Sigmoid colon (tissue), 7 donors: Measurements from ENCODE around the gene SLC12A9. TPM values are rescaled to one million over a fixed set of nuclear protein-coding genes. Genes with fewer than 3 reads are reported as not detected.

Experiments used
- DNase-seq: peaks from one replicate; pipeline ENCODE4 v3.0.0-alpha.2; 2019
- H3K27ac ChIP-seq, 4 donors: fragments of 200-600 bp; sonication (generic); one replicate each; pipeline ENCODE4 v1.5.1; 2016 to 2019; ENCODE audit warnings: mild to moderate bottlenecking in 1 of 4
- H3K27me3 ChIP-seq, 3 donors: fragments of 200-600 bp; sonication (generic); one replicate each; pipeline ENCODE4 v1.5.1; 2019; ENCODE audit warnings: mild to moderate bottlenecking in 1 of 3
- H3K36me3 ChIP-seq, 4 donors: fragments of 200-600 bp; sonication (generic); one replicate each; pipeline ENCODE4 v1.5.1; 2016 to 2019
- H3K4me1 ChIP-seq, 4 donors: fragments of 200-600 bp; sonication (generic); one replicate each; pipeline ENCODE4 v1.5.1; 2017 to 2019
- H3K4me3 ChIP-seq, 4 donors: fragments of 200-600 bp; sonication (generic); one replicate each; pipeline ENCODE4 v1.5.1; 2017 to 2019; ENCODE audit warnings: mild to moderate bottlenecking in 2 of 4, moderate library complexity in 1 of 4
- H3K9me3 ChIP-seq, 4 donors: fragments of 200-600 bp in 3 of 4; sonication (generic) in 3 of 4; one replicate each; pipeline versions ENCODE4 v1.5.1 to v1.6.1; 2013 to 2019
- EP300 ChIP-seq, 4 donors: sonication (generic); formaldehyde crosslinking; IDR thresholded peaks; one replicate each; pipeline ENCODE4 v1.6.1; 2017; ENCODE audit warnings: antibody characterized with exemption in 4 of 4
- POLR2A ChIP-seq, 2 donors: fragments of 450-650 bp; IDR thresholded peaks; one replicate each; pipeline ENCODE4 v1.6.1; 2016; ENCODE audit warnings: antibody characterized with exemption in 2 of 2, mild to moderate bottlenecking in 2 of 2, moderate library complexity in 2 of 2
- POLR2AphosphoS5 ChIP-seq, 4 donors: sonication (generic); formaldehyde crosslinking; IDR thresholded peaks; one replicate each; pipeline ENCODE4 v1.6.1; 2017; ENCODE audit warnings: antibody characterized with exemption in 4 of 4
- WGBS, 2 donors: extraction: QIAGEN DNeasy Blood & Tissue Kit; methylation state at CpG; one replicate each; pipeline ENCODE4 v1.1.7; 2013; 5-methylcytosine and 5-hydroxymethylcytosine counted together
- intact Hi-C: fragments of 100-400 bp; cut with DNase I; formaldehyde crosslinking; loops from one replicate; pipeline ENCODE4 v1.15.1; 2023
- polyA plus RNA-seq, 3 donors: library from polyadenylated mRNA; stranded (reverse); fragments of 200-250 nt; gene quantifications; one replicate each; pipeline ENCODE4 v1.2.3, GENCODE V29; 2013
- small RNA-seq, 3 donors: library from RNA; depleted of rRNA; stranded (forward); fragments of <200 nt; gene quantifications; one replicate each; pipeline ENCODE3, GENCODE V24; 2016
- total RNA-seq, 4 donors: library from RNA; depleted of rRNA; stranded (reverse); fragments of >200 nt; gene quantifications; one replicate each; pipeline ENCODE4 v1.1.0, GENCODE V29; 2016
- TF ChIP-seq, protein P1 (sequence below), 4 experiments: fragments of 450-650 bp in 3 of 4; fragments of 200-600 bp in 1 of 4; IDR thresholded peaks; one replicate each; pipeline ENCODE4 v1.5.1; 2016 to 2019; ENCODE audit warnings: antibody characterized with exemption in 4 of 4, mild to moderate bottlenecking in 3 of 4, moderate library complexity in 2 of 4
- donor health status: healthy with polysubstance abuse.
- donor health status: Bipolar disorder and iron deficiency.
- donor health status: healthy.

SLC12A9 gene
- total and polyA plus RNA-seq, 7 donors: 2.5 to 34.2 (median 12.1) TPM

- Histone ChIP-seq H3K27me3 (peaks cover 0 to 10% (median 5%) of the 10 kb centered on the region in 3 donors), H3K4me1 (no peaks in the 10 kb centered on the region), H3K4me3 (no peak overlapping the region), H3K27ac (no peak overlapping the region), H3K36me3 (no peaks in the 10 kb centered on the region), H3K9me3 (no peaks in the 10 kb centered on the region)
- TF ChIP-seq, protein P1, sequence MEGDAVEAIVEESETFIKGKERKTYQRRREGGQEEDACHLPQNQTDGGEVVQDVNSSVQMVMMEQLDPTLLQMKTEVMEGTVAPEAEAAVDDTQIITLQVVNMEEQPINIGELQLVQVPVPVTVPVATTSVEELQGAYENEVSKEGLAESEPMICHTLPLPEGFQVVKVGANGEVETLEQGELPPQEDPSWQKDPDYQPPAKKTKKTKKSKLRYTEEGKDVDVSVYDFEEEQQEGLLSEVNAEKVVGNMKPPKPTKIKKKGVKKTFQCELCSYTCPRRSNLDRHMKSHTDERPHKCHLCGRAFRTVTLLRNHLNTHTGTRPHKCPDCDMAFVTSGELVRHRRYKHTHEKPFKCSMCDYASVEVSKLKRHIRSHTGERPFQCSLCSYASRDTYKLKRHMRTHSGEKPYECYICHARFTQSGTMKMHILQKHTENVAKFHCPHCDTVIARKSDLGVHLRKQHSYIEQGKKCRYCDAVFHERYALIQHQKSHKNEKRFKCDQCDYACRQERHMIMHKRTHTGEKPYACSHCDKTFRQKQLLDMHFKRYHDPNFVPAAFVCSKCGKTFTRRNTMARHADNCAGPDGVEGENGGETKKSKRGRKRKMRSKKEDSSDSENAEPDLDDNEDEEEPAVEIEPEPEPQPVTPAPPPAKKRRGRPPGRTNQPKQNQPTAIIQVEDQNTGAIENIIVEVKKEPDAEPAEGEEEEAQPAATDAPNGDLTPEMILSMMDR (IDR thresholded peaks at IDR 0.05): no peak
- no peak for TF ChIP-seq POLR2AphosphoS5 (IDR thresholded peaks at IDR 0.05)
- TF ChIP-seq EP300 (IDR thresholded peaks at IDR 0.05): no peak
- no peak for TF ChIP-seq POLR2A (IDR thresholded peaks at IDR 0.05)
- 86 to 91% methylated on average over 8 of the region's 8 CpGs for WGBS, 2 donors
- DNase-seq: no peak
- intact Hi-C loops: no loop called here
Observed at GRCh38 chr7:100914879-100915447, 62.5 kb downstream of the SLC12A9 start.

Small RNA genes within 50 kb of the gene (small RNA-seq; reads per million reads assigned to genes)
- 0 reads per million in 3 donors for gene RN7SL549P
- gene RN7SL750P: 0 reads per million in 3 donors

Other genes starting within 250 kb of the SLC12A9 start
- 10 to 100 TPM in 3 of 4 donors, 1 to 10 TPM in 1; 8.0 to 16.4 (median 12.0) TPM for gene MOSPD3, start 240.2 kb upstream of the SLC12A9 start, total RNA-seq
- gene MOSPD3, start 240.2 kb upstream of the SLC12A9 start, polyA plus RNA-seq: 10 to 100 TPM; 18.0 to 19.2 (median 18.7) TPM
- gene TFR2, start 211.2 kb upstream of the SLC12A9 start, total RNA-seq: under 1 TPM in 1 of 4 donors, not detected in 3; 0.71 TPM
- gene TFR2, start 211.2 kb upstream of the SLC12A9 start, polyA plus RNA-seq: 1 to 10 TPM in 1 of 3 donors, not detected in 2; 2.2 TPM
- under 1 TPM in 2 of 4 donors, not detected in 2; 0.68 to 0.71 TPM for gene ACTL6B, start 196.3 kb upstream of the SLC12A9 start, total RNA-seq
- gene ACTL6B, start 196.3 kb upstream of the SLC12A9 start, polyA plus RNA-seq: under 1 TPM in 1 of 3 donors, not detected in 2; 0.58 TPM
- gene GNB2, start 179.0 kb upstream of the SLC12A9 start, total RNA-seq: 100 to 1,000 TPM; 133 to 199 (median 163) TPM
- gene GNB2, start 179.0 kb upstream of the SLC12A9 start, polyA plus RNA-seq: 100 to 1,000 TPM; 230 to 286 (median 236) TPM
- 10 to 100 TPM; 24.8 to 47.1 (median 26.6) TPM for gene GIGYF1, start 158.5 kb upstream of the SLC12A9 start, total RNA-seq
- 10 to 100 TPM in 1 of 3 donors, 1 to 10 TPM in 2; 3.5 to 27.9 (median 4.8) TPM for gene GIGYF1, start 158.5 kb upstream of the SLC12A9 start, polyA plus RNA-seq
- 10 to 100 TPM; 20.5 to 39.5 (median 31.7) TPM for gene POP7, start 146.6 kb upstream of the SLC12A9 start, total RNA-seq
- gene POP7, start 146.6 kb upstream of the SLC12A9 start, polyA plus RNA-seq: 10 to 100 TPM; 43.5 to 46.2 (median 44.4) TPM
- not detected for gene EPO, start 132.2 kb upstream of the SLC12A9 start, total RNA-seq
- gene EPO, start 132.2 kb upstream of the SLC12A9 start, polyA plus RNA-seq: not detected
- gene ZAN, start 119.1 kb upstream of the SLC12A9 start, total RNA-seq: not detected
- gene ZAN, start 119.1 kb upstream of the SLC12A9 start, polyA plus RNA-seq: not detected
- gene EPHB4, start 25.2 kb upstream of the SLC12A9 start, total RNA-seq: 10 to 100 TPM; 23.9 to 35.5 (median 29.3) TPM
- 10 to 100 TPM in 2 of 3 donors, 1 to 10 TPM in 1; 5.1 to 29.1 (median 10.2) TPM for gene EPHB4, start 25.2 kb upstream of the SLC12A9 start, polyA plus RNA-seq
- gene TRIP6, start 14.7 kb downstream of the SLC12A9 start, total RNA-seq: 10 to 100 TPM; 37.8 to 79.7 (median 51.1) TPM
- 10 to 100 TPM; 12.0 to 45.9 (median 18.0) TPM for gene TRIP6, start 14.7 kb downstream of the SLC12A9 start, polyA plus RNA-seq
- 10 to 100 TPM; 42.1 to 64.3 (median 51.4) TPM for gene SRRT, start 22.4 kb downstream of the SLC12A9 start, total RNA-seq
- gene SRRT, start 22.4 kb downstream of the SLC12A9 start, polyA plus RNA-seq: 100 to 1,000 TPM in 1 of 3 donors, 10 to 100 TPM in 2; 31.8 to 106 (median 38.6) TPM
- gene UFSP1, start 37.0 kb downstream of the SLC12A9 start, total RNA-seq: 1 to 10 TPM; 2.4 to 7.1 (median 3.1) TPM
- gene UFSP1, start 37.0 kb downstream of the SLC12A9 start, polyA plus RNA-seq: 1 to 10 TPM; 1.8 to 5.3 (median 1.8) TPM
- gene ACHE, start 43.2 kb downstream of the SLC12A9 start, total RNA-seq: 1 to 10 TPM; 3.0 to 8.9 (median 6.5) TPM
- gene ACHE, start 43.2 kb downstream of the SLC12A9 start, polyA plus RNA-seq: 10 to 100 TPM in 1 of 3 donors, 1 to 10 TPM in 2; 3.6 to 20.6 (median 5.5) TPM
- 1 to 10 TPM in 1 of 4 donors, under 1 TPM in 1, not detected in 2; 0.71 to 3.0 TPM for gene MUC3A, start 96.8 kb downstream of the SLC12A9 start, total RNA-seq
- 10 to 100 TPM; 60.4 to 78.8 (median 73.9) TPM for gene MUC3A, start 96.8 kb downstream of the SLC12A9 start, polyA plus RNA-seq
- gene MUC12, start 116.9 kb downstream of the SLC12A9 start, total RNA-seq: 1 to 10 TPM in 3 of 4 donors, under 1 TPM in 1; 0.14 to 8.6 (median 1.7) TPM
- gene MUC12, start 116.9 kb downstream of the SLC12A9 start, polyA plus RNA-seq: 100 to 1,000 TPM in 2 of 3 donors, 10 to 100 TPM in 1; 64.3 to 553 (median 136) TPM
- gene MUC17, start 167.4 kb downstream of the SLC12A9 start, total RNA-seq: under 1 TPM in 2 of 4 donors, not detected in 2; under 0.01 to 0.83 TPM
- gene MUC17, start 167.4 kb downstream of the SLC12A9 start, polyA plus RNA-seq: 1 to 10 TPM; 1.2 to 5.4 (median 5.1) TPM
- gene TRIM56, start 232.8 kb downstream of the SLC12A9 start, total RNA-seq: 10 to 100 TPM; 11.8 to 23.3 (median 13.7) TPM
- 10 to 100 TPM in 1 of 3 donors, 1 to 10 TPM in 2; 6.0 to 25.6 (median 7.2) TPM for gene TRIM56, start 232.8 kb downstream of the SLC12A9 start, polyA plus RNA-seq